ENCODE data around the gene MAD1L1. TPM values are rescaled to one million over a fixed set of nuclear protein-coding genes. Genes with fewer than 3 reads are reported as not detected.
A peak's percentile ranks its signal among the peaks of the same experiment; 100 is the strongest.

The MAD1L1 gene
- total RNA-seq, 2 donors from 2014 or later = 59.1 to 61.4 TPM

- Mint-ChIP-seq H3K9me3 (peaks cover 2% of the 10 kb centered on the region), H3K27me3 (ENCODE audit: insufficient read depth) (no peaks in the 10 kb centered on the region), H3K4me3 (no peak overlapping the region), H3K27ac (no peak overlapping the region), H3K4me1 (peaks cover 8% of the 10 kb centered on the region), H3K36me3 (ENCODE audit: low read depth) (peaks cover 3% of the 10 kb centered on the region)
- Histone ChIP-seq H3K27me3 (ENCODE audit: control insufficient read depth, insufficient read depth, low read length, poor library complexity, severe bottlenecking) (no peaks in the 10 kb centered on the region), H3K4me1 (ENCODE audit: control insufficient read depth, insufficient read depth, low read length) (no peaks in the 10 kb centered on the region), H3K4me3 (ENCODE audit: low read length) (no peak overlapping the region), H3K27ac (ENCODE audit: low read depth, low read length) (no peak overlapping the region), H3K9ac (ENCODE audit: extremely low read depth, low read length, poor library complexity, severe bottlenecking) (no peak overlapping the region), H3K9me3 (ENCODE audit: control insufficient read depth, low read length) (no peaks in the 10 kb centered on the region), H3K36me3 (ENCODE audit: control insufficient read depth, insufficient read depth, low read length) (no peaks in the 10 kb centered on the region)
- no peak for DNase-seq
- no peak for TF ChIP-seq CTCF (conservative IDR thresholded peaks at IDR 0.05)
- WGBS, 2 experiments (ENCODE audit: insufficient coverage in 1 of 2, insufficient read length in 1 of 2) = 94 to 95% methylated on average over 12 to 15 of the region's 15 CpGs
These were observed 366.1 kb downstream of the MAD1L1 start for GRCh38 chr7:1866601-1867000.

- no peaks in the 10 kb centered on the region for H3K9me3 Mint-ChIP-seq
- Histone ChIP-seq H3K36me3 (ENCODE audit: control insufficient read depth, insufficient read depth, low read length) (no peaks in the 10 kb centered on the region), H3K4me3 (ENCODE audit: low read length) (no peak overlapping the region), H3K27ac (ENCODE audit: low read depth, low read length) (peak overlapping the region; percentile 51), H3K9me3 (ENCODE audit: control insufficient read depth, low read length) (no peaks in the 10 kb centered on the region), H3K27me3 (ENCODE audit: control insufficient read depth, insufficient read depth, low read length, poor library complexity, severe bottlenecking) (no peaks in the 10 kb centered on the region), H3K4me1 (ENCODE audit: control insufficient read depth, insufficient read depth, low read length) (no peaks in the 10 kb centered on the region), H3K9ac (ENCODE audit: extremely low read depth, low read length, poor library complexity, severe bottlenecking) (no peak overlapping the region)
- no peaks in the 10 kb centered on the region for H3K36me3 Mint-ChIP-seq (ENCODE audit: low read depth)
- no peaks in the 10 kb centered on the region for H3K27me3 Mint-ChIP-seq (ENCODE audit: insufficient read depth)
- peaks cover 8% of the 10 kb centered on the region for H3K4me1 Mint-ChIP-seq
- no peak for DNase-seq
- no peak overlapping the region for H3K4me3 Mint-ChIP-seq
- WGBS, 2 experiments (ENCODE audit: insufficient coverage in 1 of 2, insufficient read length in 1 of 2) = 86 to 90% methylated on average over 9 to 19 of the region's 19 CpGs
- no peak overlapping the region for H3K27ac Mint-ChIP-seq
- no peak for TF ChIP-seq CTCF (conservative IDR thresholded peaks at IDR 0.05)
These were observed 367.0 kb downstream of the MAD1L1 start for GRCh38 chr7:1865571-1866255.

- no peaks in the 10 kb centered on the region for H3K36me3 Mint-ChIP-seq (ENCODE audit: low read depth)
- no peak overlapping the region for H3K9ac ChIP-seq (ENCODE audit: extremely low read depth, low read length, poor library complexity, severe bottlenecking)
- no peak overlapping the region for H3K4me3 ChIP-seq (ENCODE audit: low read length)
- no peaks in the 10 kb centered on the region for H3K9me3 Mint-ChIP-seq
- peak overlapping the region; percentile 63 for H3K27ac Mint-ChIP-seq
- H3K4me3 Mint-ChIP-seq = no peak overlapping the region
- no peaks in the 10 kb centered on the region for H3K9me3 ChIP-seq (ENCODE audit: control insufficient read depth, low read length)
- no peak for DNase-seq
- peaks cover 8% of the 10 kb centered on the region for H3K4me1 Mint-ChIP-seq
- no peaks in the 10 kb centered on the region for H3K4me1 ChIP-seq (ENCODE audit: control insufficient read depth, insufficient read depth, low read length)
- peak overlapping the region; percentile 51 for H3K27ac ChIP-seq (ENCODE audit: low read depth, low read length)
- 95 to 100% methylated on average over 7 to 14 of the region's 14 CpGs for WGBS, 2 experiments (ENCODE audit: insufficient coverage in 1 of 2, insufficient read length in 1 of 2)
- H3K27me3 Mint-ChIP-seq (ENCODE audit: insufficient read depth) = no peaks in the 10 kb centered on the region
- no peak for TF ChIP-seq CTCF (conservative IDR thresholded peaks at IDR 0.05)
- H3K27me3 ChIP-seq (ENCODE audit: control insufficient read depth, insufficient read depth, low read length, poor library complexity, severe bottlenecking) = no peaks in the 10 kb centered on the region
- no peaks in the 10 kb centered on the region for H3K36me3 ChIP-seq (ENCODE audit: control insufficient read depth, insufficient read depth, low read length)
These were observed 367.7 kb downstream of the MAD1L1 start for GRCh38 chr7:1865000-1865555.

Data from endodermal cell (in vitro differentiated cells).